GM18519 (cell line): Measurements from ENCODE around the gene IQCF2.
"Not testable (repeated sequence)": the region's sequence is repeated elsewhere in the genome, so short reads cannot be mapped to it uniquely, and the experiment has no call there.

ENCODE experiments used
- ATAC-seq: cut with Tn5 transposase; IDR thresholded peaks from one replicate; pipeline ENCODE4 v1.9.1; 2021; ENCODE audit warnings: mild to moderate bottlenecking, moderate library complexity; ENCODE audit not compliant: unreplicated experiment, low FRiP score

Gene IQCF2

GRCh38 chr3:51860703-51861665, at the start of gene IQCF2:
Gene IQCF2 (plus strand): TSS chr3:51861615. CDS start chr3:51861667, 52 bp downstream.
- ATAC-seq, result no peak

- ATAC-seq, result no peak
Measured at GRCh38 chr3:51813539-51813938, 47.9 kb upstream of the IQCF2 start.

GRCh38 chr3:51814034-51814433, 47.4 kb upstream of the IQCF2 start:
- no peak for ATAC-seq

GRCh38 chr3:51815614-51816013, 45.8 kb upstream of the IQCF2 start:
- ATAC-seq, result no peak

- ATAC-seq, result no peak
Measured at GRCh38 chr3:51816723-51817122, 44.7 kb upstream of the IQCF2 start.

GRCh38 chr3:51817375-51817774, 44.0 kb upstream of the IQCF2 start:
- no peak for ATAC-seq

DNA sequence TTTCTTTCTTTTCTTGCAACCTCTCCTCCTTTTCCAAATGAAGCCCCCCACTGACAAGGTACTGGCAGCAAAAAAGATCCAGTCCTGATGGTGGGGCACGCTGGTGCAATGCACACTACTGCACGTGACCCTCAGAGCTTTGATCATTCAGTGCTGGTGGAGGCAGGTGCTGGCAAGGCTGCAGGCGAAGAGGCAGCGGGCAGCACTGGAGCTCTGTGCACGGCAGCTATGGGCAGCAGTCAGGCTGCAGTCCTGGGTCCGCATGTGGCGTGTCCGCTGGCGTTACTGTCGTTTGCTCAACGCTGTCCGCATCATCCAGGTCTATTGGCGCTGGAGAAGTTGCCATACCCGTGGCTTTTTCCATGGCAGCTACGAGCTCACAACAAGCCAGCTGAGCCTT, 42.3 kb upstream of the IQCF2 start:
- no peak for ATAC-seq

DNA sequence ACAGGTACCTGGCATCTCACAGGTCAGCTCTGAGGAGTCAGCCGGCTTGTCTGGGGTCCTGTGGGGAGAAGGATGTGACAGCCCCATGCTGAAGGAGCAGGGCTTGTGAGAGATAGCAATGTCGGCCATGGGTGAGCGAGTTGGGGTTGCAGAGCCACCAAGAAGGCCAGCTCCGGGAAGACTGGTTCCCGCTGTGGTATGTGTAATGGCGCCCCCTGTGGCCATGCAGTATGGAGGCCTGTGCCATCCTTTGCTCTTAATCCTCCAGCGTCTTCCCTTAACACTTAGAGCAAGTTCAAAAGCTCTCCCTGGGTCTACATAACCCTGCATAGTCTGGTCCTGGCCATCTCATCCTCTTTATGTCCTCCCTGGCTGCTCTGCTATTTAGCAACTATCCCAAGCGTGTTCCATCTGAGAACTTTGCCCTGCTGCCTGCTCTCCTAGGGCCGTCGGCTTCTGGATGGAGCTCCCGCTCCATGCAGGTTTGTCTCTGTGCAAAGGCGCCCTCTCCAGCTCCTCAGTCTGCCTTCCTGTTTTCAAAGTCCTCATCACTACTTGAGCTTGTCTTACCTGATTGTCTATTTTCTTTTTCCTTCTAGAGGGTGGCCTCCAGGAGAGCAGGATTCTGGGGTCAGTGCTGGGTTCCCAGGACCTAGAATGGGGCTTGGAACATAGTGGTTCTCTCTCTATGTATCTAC, 41.6 kb upstream of the IQCF2 start:
- ATAC-seq, result no peak

- ATAC-seq, result no peak
Measured at GRCh38 chr3:51828297-51828696, 33.1 kb upstream of the IQCF2 start.

GRCh38 chr3:51830345-51830744, 31.1 kb upstream of the IQCF2 start:
- no peak for ATAC-seq

DNA sequence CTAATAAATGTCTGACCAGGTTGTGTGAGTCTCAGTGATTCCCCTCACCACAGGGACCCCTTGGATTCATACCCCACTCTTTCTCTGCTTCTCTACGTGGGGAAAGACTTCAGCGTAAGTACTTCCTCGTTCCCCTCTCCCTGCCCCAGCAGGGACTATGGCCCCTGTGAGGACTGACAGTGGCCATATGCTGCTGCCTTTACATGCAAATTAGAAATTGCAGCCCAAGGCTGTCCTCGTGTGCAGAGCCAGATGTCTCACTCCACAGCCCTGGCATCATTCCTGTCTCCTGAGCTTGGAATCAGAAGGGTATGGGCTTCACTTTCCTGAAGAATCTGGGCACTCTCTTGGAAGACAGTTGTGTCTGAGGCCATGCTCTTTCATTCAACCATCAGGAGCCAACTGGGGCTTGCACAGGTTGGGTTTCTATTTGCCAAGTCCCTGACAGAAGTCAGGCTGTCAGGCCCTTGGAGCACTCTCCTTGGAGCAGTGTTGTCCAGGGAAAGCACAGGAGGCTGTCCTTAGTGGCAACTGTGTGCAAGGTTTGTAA, 30.5 kb upstream of the IQCF2 start:
- no peak for ATAC-seq

- ATAC-seq, result no peak
Measured at GRCh38 chr3:51836606-51837005, 24.8 kb upstream of the IQCF2 start.

DNA sequence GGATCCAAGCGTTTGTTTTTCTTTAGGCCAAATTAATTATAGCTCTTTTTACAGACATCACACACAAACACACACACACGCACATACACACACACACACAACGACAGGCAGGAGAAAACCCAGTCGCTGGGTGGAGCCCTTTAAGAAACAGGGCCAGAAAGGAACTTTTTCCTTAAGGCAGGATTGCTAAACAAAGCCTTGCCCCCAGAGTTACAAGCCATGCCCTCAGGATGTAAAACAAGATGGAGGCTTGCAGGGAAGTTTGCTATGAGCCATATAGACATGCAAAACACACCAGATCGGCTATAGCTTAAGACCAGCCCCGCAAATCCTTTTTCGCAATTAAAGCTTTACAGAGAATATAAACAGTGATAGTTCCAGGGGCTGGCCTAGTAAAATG, 16.3 kb upstream of the IQCF2 start:
- ATAC-seq, result no peak

DNA sequence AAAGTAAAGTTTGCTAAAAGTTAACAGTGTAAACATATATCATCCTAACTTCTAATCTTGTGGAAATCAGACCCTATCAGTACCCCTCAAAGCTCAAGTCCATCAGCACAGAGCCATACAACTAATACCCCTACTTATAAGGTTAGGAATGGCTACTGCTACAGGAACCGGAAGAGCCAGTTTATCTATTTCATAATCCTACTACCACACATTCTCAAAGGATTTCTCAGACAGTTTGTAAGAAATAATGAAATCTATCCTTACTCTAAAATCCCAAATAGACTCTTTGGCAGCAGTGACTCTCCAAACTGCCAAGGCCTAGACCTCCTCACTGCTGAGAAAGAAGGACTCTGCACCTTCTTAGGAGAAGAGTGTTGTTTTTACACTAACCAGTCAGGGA, 6.0 kb upstream of the IQCF2 start:
- ATAC-seq, result not testable (repeated sequence)

- ATAC-seq, result no peak
Measured at GRCh38 chr3:51862886-51863285, 1.5 kb downstream of the IQCF2 start.

DNA sequence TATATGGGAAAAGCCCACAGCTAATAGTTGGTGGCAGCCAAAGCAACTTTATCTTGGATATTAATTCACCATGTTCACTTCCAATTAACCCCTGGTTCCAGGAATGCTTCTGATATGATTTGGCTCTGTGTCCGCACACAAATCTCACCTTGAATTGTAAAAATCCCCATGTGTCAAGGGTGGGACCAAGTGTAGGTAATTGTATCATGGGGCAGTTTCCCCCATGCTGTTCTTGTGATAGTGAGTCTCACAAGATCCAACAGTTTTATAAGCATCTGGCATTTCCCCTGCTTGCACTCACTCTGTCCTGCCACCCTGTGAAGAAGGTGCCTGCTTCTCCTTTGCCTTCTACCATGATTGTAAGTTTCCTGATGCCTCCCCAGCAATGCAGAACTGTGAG, 7.5 kb downstream of the IQCF2 start:
- not testable (repeated sequence) for ATAC-seq

- no peak for ATAC-seq
Measured at GRCh38 chr3:51869304-51869703, 7.9 kb downstream of the IQCF2 start.

DNA sequence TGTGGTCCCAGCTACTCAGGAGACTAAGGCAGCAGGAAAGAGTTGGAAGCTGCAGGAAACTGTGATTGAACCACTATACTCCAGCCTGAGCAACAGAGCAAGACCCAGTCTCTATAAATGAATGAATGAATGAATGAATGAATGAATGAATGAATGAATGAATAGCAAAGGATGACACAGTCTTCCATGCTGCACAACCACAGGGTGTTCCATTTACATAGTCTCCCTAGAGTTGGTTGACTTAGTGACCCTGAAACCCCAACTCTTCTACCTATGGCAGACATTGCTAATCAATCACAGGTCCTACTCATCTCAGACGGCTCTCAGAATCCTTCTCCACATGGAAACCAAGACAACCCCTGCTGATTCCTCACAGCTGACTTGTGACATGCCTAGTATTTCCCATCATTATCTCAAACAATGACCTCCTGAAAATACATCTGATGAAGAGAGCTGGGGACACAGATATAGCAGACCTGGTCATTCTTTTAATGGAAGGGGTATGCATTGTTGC, 11.9 kb downstream of the IQCF2 start:
- ATAC-seq, result no peak

DNA sequence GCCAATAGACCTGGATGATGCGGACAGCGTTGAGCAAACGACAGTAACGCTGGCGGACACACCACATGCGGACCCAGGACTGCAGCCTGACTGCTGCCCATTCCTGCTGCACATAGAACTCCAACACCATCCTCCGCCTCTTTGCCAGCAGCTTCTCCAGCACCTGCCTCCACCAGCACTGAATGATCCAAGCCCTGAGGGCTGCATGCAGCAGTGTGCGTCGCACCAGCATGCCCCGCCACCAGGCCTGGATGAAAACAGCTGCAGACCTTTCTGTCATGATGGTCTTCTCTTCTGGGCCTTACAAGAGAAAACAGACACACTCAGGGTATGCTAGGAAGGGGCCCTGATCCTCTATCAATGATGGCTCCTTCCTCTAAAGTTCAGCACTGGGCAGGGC, 12.5 kb downstream of the IQCF2 start:
- no peak for ATAC-seq

- no peak for ATAC-seq
Measured at GRCh38 chr3:51874411-51874810, 13.0 kb downstream of the IQCF2 start.

DNA sequence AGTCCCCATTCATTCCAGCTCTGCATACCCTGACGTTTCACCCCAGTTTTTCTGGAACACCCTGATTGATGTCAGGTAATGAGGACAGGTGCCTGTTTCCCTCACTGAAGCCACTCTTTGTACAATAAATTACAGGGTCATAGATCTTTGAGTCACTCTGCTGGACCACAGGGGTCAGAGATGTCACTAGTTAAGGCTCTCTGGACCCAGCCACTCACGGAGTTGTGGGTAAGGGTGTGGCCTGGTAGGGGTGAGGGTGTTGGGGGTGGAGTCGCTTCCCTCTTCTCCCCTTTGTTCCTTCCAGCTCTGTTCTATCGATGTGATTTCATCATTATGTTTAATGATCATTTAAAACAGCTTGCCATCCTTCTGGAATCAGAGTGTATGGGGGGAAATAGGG, 13.5 kb downstream of the IQCF2 start:
- no peak for ATAC-seq
